ENCODE data around the gene ANO1. TPM values are rescaled to one million over a fixed set of nuclear protein-coding genes. Genes with fewer than 3 reads are reported as not detected.

ANO1 gene
- polyA plus RNA-seq, 1 of the 3 experiments (the other 2 are of a cell fraction): not detected

GRCh38 chr11:70147668-70148067, 69.6 kb downstream of the ANO1 start:
- Histone ChIP-seq H3K9me2 (no peaks in the 10 kb centered on the region), H3K4me1 (ENCODE audit: control insufficient read depth in 1 of 2, insufficient read depth in 2 of 2, low read depth in 1 of 2, low read length in 1 of 2) (no peaks in the 10 kb centered on the region), H3K36me3 (replicated peaks in 1 of 2; ENCODE audit: control insufficient read depth in 1 of 2, insufficient read depth in 2 of 2, low read length in 1 of 2) (no peaks in the 10 kb centered on the region), H3K4me3 (ENCODE audit: low read depth in 2 of 2, low read length in 1 of 2) (no peak overlapping the region), H3K27me3 (ENCODE audit: insufficient read depth) (no peaks in the 10 kb centered on the region; the same call in none of the 2 replicates), H3K27ac (ENCODE audit: low read depth in 2 of 2, low read length in 1 of 2) (no peak overlapping the region), H4K20me1 (ENCODE audit: insufficient read depth) (no peaks in the 10 kb centered on the region), H3F3A (replicated peaks; ENCODE audit: insufficient read depth) (no peaks in the 10 kb centered on the region), H3K4me2 (no peak overlapping the region), H3K79me2 (ENCODE audit: insufficient read depth) (no peaks in the 10 kb centered on the region), H3K9me3 (no peaks in the 10 kb centered on the region), H2AFZ (ENCODE audit: low read depth) (no peak overlapping the region), H3K9ac (no peak overlapping the region)
- DNase-seq: no peak
- POLR2A ChIA-PET: no interaction called here
- CTCF ChIA-PET: no interaction called here
- WGBS (ENCODE audit: low lambda C conversion rate): 69% methylated on average over 13 of the region's 13 CpGs
- no peak for TF ChIP-seq TAF1 (IDR thresholded peaks at IDR 0.05; ENCODE audit: borderline replicate concordance, low read depth, low read length)
- no peak for TF ChIP-seq USF1 (IDR thresholded peaks at IDR 0.05; ENCODE audit: borderline replicate concordance, low read depth)
- no peak for TF ChIP-seq NRF1 (IDR thresholded peaks at IDR 0.05; ENCODE audit: low read depth, low read length)
- TF ChIP-seq CHD2 (IDR thresholded peaks at IDR 0.05; ENCODE audit: low read length, partially characterized antibody): no peak
- no peak for TF ChIP-seq NFIC (IDR thresholded peaks at IDR 0.05; ENCODE audit: borderline replicate concordance)
- no peak for TF ChIP-seq JUND (IDR thresholded peaks at IDR 0.05)
- no peak for TF ChIP-seq CTCF (IDR thresholded peaks at IDR 0.05)
- TF ChIP-seq EP300 (IDR thresholded peaks at IDR 0.05; ENCODE audit: borderline replicate concordance in 1 of 2, low read depth in 1 of 2, low read length in 1 of 2): no peak
- TF ChIP-seq TEAD4 (IDR thresholded peaks at IDR 0.05; ENCODE audit: borderline replicate concordance, insufficient read depth): no peak
- TF ChIP-seq YY1 (IDR thresholded peaks at IDR 0.05; ENCODE audit: low read depth): no peak
- no peak for TF ChIP-seq ZBTB33 (IDR thresholded peaks at IDR 0.05; ENCODE audit: borderline replicate concordance, low read depth)
- no peak for TF ChIP-seq MEF2A (IDR thresholded peaks at IDR 0.05; ENCODE audit: borderline replicate concordance, low read depth)
- TF ChIP-seq GABPA (IDR thresholded peaks at IDR 0.05; ENCODE audit: low read depth): no peak
- no peak for TF ChIP-seq ELF1 (IDR thresholded peaks at IDR 0.05)
- no peak for TF ChIP-seq RFX5 (IDR thresholded peaks at IDR 0.05; ENCODE audit: low read length)
- no peak for TF ChIP-seq RAD21 (IDR thresholded peaks at IDR 0.05; ENCODE audit: low read length)
- TF ChIP-seq FOSL2 (IDR thresholded peaks at IDR 0.05; ENCODE audit: borderline replicate concordance, low read depth): no peak
- no peak for TF ChIP-seq FOXM1 (IDR thresholded peaks at IDR 0.05; ENCODE audit: low read depth)
- TF ChIP-seq MAX (IDR thresholded peaks at IDR 0.05; ENCODE audit: low read depth): no peak
- TF ChIP-seq IRF3 (IDR thresholded peaks at IDR 0.05; ENCODE audit: low read depth, low read length): no peak
